Spleen (tissue), 7 donors: ENCODE data around the gene CNTNAP2.

Experiments used
- POLR2A ChIP-seq, 3 donors: fragments of 450-650 bp; IDR thresholded peaks; one replicate each; pipeline ENCODE4 v1.5.1; 2017; ENCODE audit warnings: antibody characterized with exemption in 3 of 3, mild to moderate bottlenecking in 1 of 3
- POLR2AphosphoS5 ChIP-seq, 3 donors: sonication (generic); formaldehyde crosslinking; IDR thresholded peaks; one replicate each; pipeline ENCODE4 v1.5.1; 2017; ENCODE audit warnings: antibody characterized with exemption in 3 of 3
- TF ChIP-seq, protein P1 (sequence below), 11 experiments: fragments of 200-600 bp in 7 of 11; fragments of 450-650 bp in 4 of 11; sonication (generic) in 4 of 11; IDR thresholded peaks in 8 of 11; conservative IDR thresholded peaks in 3 of 11; 1 replicate in 7 of 11; 2 replicates in 4 of 11; pipeline versions ENCODE4 v1.4.0 to v1.8.0; 2016 to 2021; ENCODE audit warnings: antibody characterized with exemption in 11 of 11, inconsistent platforms in 4 of 11, mild to moderate bottlenecking in 1 of 11
- donor health status: DM: no; HTN: no; CAD: no; lungs with moderate emphysema.
- donor health status: DM: no; HTN: no; CAD: no.
- donor health status: DM: no; HTN: no; CAD: no.

- TF ChIP-seq, protein P1, sequence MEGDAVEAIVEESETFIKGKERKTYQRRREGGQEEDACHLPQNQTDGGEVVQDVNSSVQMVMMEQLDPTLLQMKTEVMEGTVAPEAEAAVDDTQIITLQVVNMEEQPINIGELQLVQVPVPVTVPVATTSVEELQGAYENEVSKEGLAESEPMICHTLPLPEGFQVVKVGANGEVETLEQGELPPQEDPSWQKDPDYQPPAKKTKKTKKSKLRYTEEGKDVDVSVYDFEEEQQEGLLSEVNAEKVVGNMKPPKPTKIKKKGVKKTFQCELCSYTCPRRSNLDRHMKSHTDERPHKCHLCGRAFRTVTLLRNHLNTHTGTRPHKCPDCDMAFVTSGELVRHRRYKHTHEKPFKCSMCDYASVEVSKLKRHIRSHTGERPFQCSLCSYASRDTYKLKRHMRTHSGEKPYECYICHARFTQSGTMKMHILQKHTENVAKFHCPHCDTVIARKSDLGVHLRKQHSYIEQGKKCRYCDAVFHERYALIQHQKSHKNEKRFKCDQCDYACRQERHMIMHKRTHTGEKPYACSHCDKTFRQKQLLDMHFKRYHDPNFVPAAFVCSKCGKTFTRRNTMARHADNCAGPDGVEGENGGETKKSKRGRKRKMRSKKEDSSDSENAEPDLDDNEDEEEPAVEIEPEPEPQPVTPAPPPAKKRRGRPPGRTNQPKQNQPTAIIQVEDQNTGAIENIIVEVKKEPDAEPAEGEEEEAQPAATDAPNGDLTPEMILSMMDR (IDR thresholded peaks at IDR 0.05 in 8 of 11, conservative IDR thresholded peaks at IDR 0.05 in 3 of 11), result no peak
- no peak for TF ChIP-seq POLR2A (IDR thresholded peaks at IDR 0.05)
- no peak for TF ChIP-seq POLR2AphosphoS5 (IDR thresholded peaks at IDR 0.05)
Measured at GRCh38 chr7:148335790-148336189, 2219.2 kb downstream of the CNTNAP2 start.
